Erythroblast (primary cell): ENCODE measurements around the gene PLA2R1.

Experiments used
- GATA1 ChIP-seq: IDR thresholded peaks from 2 replicates; pipeline ENCODE4 v1.6.1; 2011; ENCODE audit warnings: low read depth, mild to moderate bottlenecking, control low read depth, low read length, moderate library complexity
- POLR2A ChIP-seq: IDR thresholded peaks from 2 replicates; pipeline ENCODE4 v1.6.1; 2011; ENCODE audit warnings: mild to moderate bottlenecking, low read length

- TF ChIP-seq POLR2A (no peak), GATA1 (no peak)
Measured at GRCh38 chr2:160104115-160104514, 41.7 kb upstream of the PLA2R1 start.
